ENCODE results near the gene CDC20B. TPM values are rescaled to one million over a fixed set of nuclear protein-coding genes. Genes with fewer than 3 reads are reported as not detected.
"Not testable (repeated sequence)": the region's sequence is repeated elsewhere in the genome, so short reads cannot be mapped to it uniquely, and the experiment has no call there.

Gene CDC20B
- polyA plus RNA-seq, 4 donors = 0.54 to 0.95 (median 0.69) TPM

- DNase-seq (ENCODE audit: low read depth in 4 of 4, low spot score in 2 of 4) = no peak
Measured at GRCh38 chr5:55104946-55105701, 67.9 kb downstream of the CDC20B start.

GRCh38 chr5:55104036-55104772, 68.8 kb downstream of the CDC20B start:
- no peak for DNase-seq (ENCODE audit: low read depth in 4 of 4, low spot score in 2 of 4)

GRCh38 chr5:55102348-55102747, 70.6 kb downstream of the CDC20B start, which contains the start of gene GZMA:
GZMA (plus strand) TSS chr5:55102646; CDS start chr5:55102683, 37 bp downstream.
- no peak for DNase-seq (ENCODE audit: low read depth in 4 of 4, low spot score in 2 of 4)

- DNase-seq (ENCODE audit: low read depth in 4 of 4, low spot score in 2 of 4) = no peak
Measured at GRCh38 chr5:55101556-55102276, 71.3 kb downstream of the CDC20B start.

GRCh38 chr5:55101148-55101547, 71.8 kb downstream of the CDC20B start:
- DNase-seq (ENCODE audit: low read depth in 4 of 4, low spot score in 2 of 4) = not testable (repeated sequence)

- no peak for DNase-seq (ENCODE audit: low read depth in 4 of 4, low spot score in 2 of 4)
Measured at GRCh38 chr5:55096861-55097260, 76.1 kb downstream of the CDC20B start.

- no peak for DNase-seq (ENCODE audit: low read depth in 4 of 4, low spot score in 2 of 4)
Measured at GRCh38 chr5:55096182-55096581, 76.8 kb downstream of the CDC20B start.

- not testable (repeated sequence) for DNase-seq (ENCODE audit: low read depth in 4 of 4, low spot score in 2 of 4)
Measured at GRCh38 chr5:55091011-55091410, 82.0 kb downstream of the CDC20B start.

GRCh38 chr5:55089301-55089700, 83.7 kb downstream of the CDC20B start:
- not testable (repeated sequence) for DNase-seq (ENCODE audit: low read depth in 4 of 4, low spot score in 2 of 4)

- no peak for DNase-seq (ENCODE audit: low read depth in 4 of 4, low spot score in 2 of 4)
Measured at GRCh38 chr5:55081541-55081940, 91.4 kb downstream of the CDC20B start.

- no peak for DNase-seq (ENCODE audit: low read depth in 4 of 4, low spot score in 2 of 4)
Measured at GRCh38 chr5:55073211-55073610, 99.8 kb downstream of the CDC20B start.

- DNase-seq (ENCODE audit: low read depth in 4 of 4, low spot score in 2 of 4) = no peak
Measured at GRCh38 chr5:55072666-55073065, 100.3 kb downstream of the CDC20B start.

GRCh38 chr5:55071413-55071812, 101.6 kb downstream of the CDC20B start:
- no peak for DNase-seq (ENCODE audit: low read depth in 4 of 4, low spot score in 2 of 4)

GRCh38 chr5:55070968-55071367, 102.0 kb downstream of the CDC20B start:
- DNase-seq (ENCODE audit: low read depth in 4 of 4, low spot score in 2 of 4) = no peak

GRCh38 chr5:55066277-55066676, 106.7 kb downstream of the CDC20B start:
- DNase-seq (ENCODE audit: low read depth in 4 of 4, low spot score in 2 of 4) = no peak

GRCh38 chr5:55064523-55064922, 108.5 kb downstream of the CDC20B start:
- no peak for DNase-seq (ENCODE audit: low read depth in 4 of 4, low spot score in 2 of 4)

GRCh38 chr5:55063899-55064298, 109.1 kb downstream of the CDC20B start:
- DNase-seq (ENCODE audit: low read depth in 4 of 4, low spot score in 2 of 4) = no peak

- DNase-seq (ENCODE audit: low read depth in 4 of 4, low spot score in 2 of 4) = no peak
Measured at GRCh38 chr5:55063220-55063863, 109.6 kb downstream of the CDC20B start.
